Choroid plexus epithelial cell (primary cell): Measurements from ENCODE around the gene ZNF408.

Source experiments
- DNase-seq: peaks from one replicate; pipeline ENCODE4 v3.0.0-alpha.2; 2010; ENCODE audit warnings: low read depth
- H3K4me3 ChIP-seq: 2 replicates; pipeline ENCODE4 v1.5.1; 2011; ENCODE audit warnings: low read depth, mild to moderate bottlenecking, control low read depth, low read length, moderate library complexity
- TF ChIP-seq, protein P1 (sequence below): conservative IDR thresholded peaks from 2 replicates; pipeline ENCODE4 v1.5.1; 2011; ENCODE audit warnings: low read depth, mild to moderate bottlenecking, control low read depth, inconsistent platforms, low read length, moderate library complexity

Gene ZNF408

DNA sequence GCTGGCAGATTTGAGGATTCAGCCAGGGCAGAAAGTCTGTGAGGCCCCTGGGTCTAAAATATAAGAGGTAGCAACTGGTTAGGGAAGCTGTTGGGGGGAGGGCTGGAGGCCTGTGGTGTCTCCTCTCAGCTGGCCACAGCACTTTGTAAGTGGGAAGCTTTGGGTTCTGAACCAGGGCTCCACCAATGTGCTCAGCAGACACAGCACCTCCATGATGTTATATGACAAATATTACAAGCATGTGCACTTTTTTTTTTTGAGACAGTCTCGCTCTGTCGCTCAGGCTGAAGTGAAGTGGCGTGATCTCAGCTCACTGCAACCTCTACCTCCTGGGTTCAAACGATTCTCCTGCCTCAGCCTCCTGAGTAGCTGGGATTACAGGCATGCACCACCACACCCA lies 8.4 kb upstream of the ZNF408 start:
- TF ChIP-seq, protein P1, sequence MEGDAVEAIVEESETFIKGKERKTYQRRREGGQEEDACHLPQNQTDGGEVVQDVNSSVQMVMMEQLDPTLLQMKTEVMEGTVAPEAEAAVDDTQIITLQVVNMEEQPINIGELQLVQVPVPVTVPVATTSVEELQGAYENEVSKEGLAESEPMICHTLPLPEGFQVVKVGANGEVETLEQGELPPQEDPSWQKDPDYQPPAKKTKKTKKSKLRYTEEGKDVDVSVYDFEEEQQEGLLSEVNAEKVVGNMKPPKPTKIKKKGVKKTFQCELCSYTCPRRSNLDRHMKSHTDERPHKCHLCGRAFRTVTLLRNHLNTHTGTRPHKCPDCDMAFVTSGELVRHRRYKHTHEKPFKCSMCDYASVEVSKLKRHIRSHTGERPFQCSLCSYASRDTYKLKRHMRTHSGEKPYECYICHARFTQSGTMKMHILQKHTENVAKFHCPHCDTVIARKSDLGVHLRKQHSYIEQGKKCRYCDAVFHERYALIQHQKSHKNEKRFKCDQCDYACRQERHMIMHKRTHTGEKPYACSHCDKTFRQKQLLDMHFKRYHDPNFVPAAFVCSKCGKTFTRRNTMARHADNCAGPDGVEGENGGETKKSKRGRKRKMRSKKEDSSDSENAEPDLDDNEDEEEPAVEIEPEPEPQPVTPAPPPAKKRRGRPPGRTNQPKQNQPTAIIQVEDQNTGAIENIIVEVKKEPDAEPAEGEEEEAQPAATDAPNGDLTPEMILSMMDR = no peak
- DNase-seq = peak; percentile 30
- no peak overlapping the region for H3K4me3 ChIP-seq

DNA sequence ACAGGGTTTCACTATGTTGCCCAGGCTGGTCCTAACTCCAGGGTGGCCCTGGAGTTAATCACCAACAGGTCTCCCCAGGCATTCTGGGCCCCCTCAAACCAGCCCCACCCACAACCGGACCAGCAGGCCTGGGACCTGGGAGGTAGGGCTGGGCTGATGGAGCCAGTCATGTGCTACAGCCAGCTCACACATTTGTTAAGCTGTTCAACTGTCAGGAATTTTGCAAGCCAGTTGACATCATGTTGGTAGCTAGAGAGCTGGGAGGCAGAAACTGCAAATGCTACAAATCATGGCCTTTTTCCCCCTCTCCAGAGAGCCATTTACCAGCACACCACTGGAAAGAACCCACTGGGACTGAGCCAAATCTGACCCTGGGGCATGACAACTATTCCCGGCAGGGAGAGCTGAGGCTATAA lies 7.2 kb upstream of the ZNF408 start:
- no peak overlapping the region for H3K4me3 ChIP-seq
- DNase-seq = peak; percentile 74
- TF ChIP-seq, protein P1 = no peak

- DNase-seq = no peak
- TF ChIP-seq, protein P1 = no peak
- no peak overlapping the region for H3K4me3 ChIP-seq
Observed at GRCh38 chr11:46694072-46694471, 6.8 kb upstream of the ZNF408 start.

- DNase-seq = no peak
- TF ChIP-seq, protein P1 = no peak
- no peak overlapping the region for H3K4me3 ChIP-seq
Observed at GRCh38 chr11:46694607-46695006, 6.2 kb upstream of the ZNF408 start.

GRCh38 chr11:46695345-46696211 lies 5.3 kb upstream of the ZNF408 start:
- no peak overlapping the region for H3K4me3 ChIP-seq
- TF ChIP-seq, protein P1 = no peak
- DNase-seq = no peak

DNA sequence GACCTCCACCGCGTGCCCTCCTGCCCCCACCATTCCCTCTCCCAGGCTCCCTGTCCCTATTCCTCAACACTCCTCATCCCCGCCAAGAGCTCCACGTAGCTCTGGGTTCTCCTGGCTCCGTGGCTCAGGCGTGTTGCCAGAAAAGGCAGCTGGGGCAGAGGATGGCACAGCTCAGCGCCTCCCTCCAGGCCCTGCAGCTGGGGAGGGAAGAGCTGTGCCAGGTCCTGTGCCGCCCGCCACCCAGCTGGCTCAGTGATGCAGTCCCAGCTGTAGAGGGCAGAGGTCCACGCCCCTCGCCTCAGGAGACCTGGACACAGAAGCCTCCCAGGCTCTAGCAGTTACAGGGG lies 4.6 kb upstream of the ZNF408 start:
- TF ChIP-seq, protein P1 = no peak

GRCh38 chr11:46697303-46697702 lies 3.5 kb upstream of the ZNF408 start:
- peak; percentile 39 for DNase-seq
- TF ChIP-seq, protein P1 = no peak
- H3K4me3 ChIP-seq = no peak overlapping the region

More for the DNA sequence above, 4.6 kb upstream of the ZNF408 start:
- no peak overlapping the region for H3K4me3 ChIP-seq
- DNase-seq = no peak
